Measurements from ENCODE around the gene ATG101.

- TF ChIP-seq CTCF (optimal IDR thresholded peaks at IDR 0.05 in 1 of 3, IDR thresholded peaks at IDR 0.05 in 1 of 3, conservative IDR thresholded peaks at IDR 0.05 in 1 of 3; ENCODE audit: extremely low read depth in 1 of 3, insufficient read depth in 2 of 3, low read length in 3 of 3) (no peak), EZH2 (IDR thresholded peaks at IDR 0.05; ENCODE audit: low read length) (no peak)
Measured at GRCh38 chr12:52059582-52060497, 9.9 kb upstream of the ATG101 start.
